GM10266 (cell line): ENCODE measurements around the gene ANKS1A.
A peak's percentile ranks its signal among the peaks of the same experiment; 100 is the strongest.
"Not testable (repeated sequence)": the region's sequence is repeated elsewhere in the genome, so short reads cannot be mapped to it uniquely, and the experiment has no call there.

ENCODE experiments used
- DNase-seq: peaks from one replicate; pipeline ENCODE4 v3.0.0; 2012; ENCODE audit errors: extremely low spot score
- CTCF ChIP-seq: IDR thresholded peaks from 2 replicates; pipeline ENCODE4 v1.5.1; 2012; ENCODE audit warnings: mild to moderate bottlenecking, low read depth; ENCODE audit not compliant: control insufficient read depth, insufficient read depth; ENCODE audit errors: missing control alignments

The ANKS1A gene

DNA sequence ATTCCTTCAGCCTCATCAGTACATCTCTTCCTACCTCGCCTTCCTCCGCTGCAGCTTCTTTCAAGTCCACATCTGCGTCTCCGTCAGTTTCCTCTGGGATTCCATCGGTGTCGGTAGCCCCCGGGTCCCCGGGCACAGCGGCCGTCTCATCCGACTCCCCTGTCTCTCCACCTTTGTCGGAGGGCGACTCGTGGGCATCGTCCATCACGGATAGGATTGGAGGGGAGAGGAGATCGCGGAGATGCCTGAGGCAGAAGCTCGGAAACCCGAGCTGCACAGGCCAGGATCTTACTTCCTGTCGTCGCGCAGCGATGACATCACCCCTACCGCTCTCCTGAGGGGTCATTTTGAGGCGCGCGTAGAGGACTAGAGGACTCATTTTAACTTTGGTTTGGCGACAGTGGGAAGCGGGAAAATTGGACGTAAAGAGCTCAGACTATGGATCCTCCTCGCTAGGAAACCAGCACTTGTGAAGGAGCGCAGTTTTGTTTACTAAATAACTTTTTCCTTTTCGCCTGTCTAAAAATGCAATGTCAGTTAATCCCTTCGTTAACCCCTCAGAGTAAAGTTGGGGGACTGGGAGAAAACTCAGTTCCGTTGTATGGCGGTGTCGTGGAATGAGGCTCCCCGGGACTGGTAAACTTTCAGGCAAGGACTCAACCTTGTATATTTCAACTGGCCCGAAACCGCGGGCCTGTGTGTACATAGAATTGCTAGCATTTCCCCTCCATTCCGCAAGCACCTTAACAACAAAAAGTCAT lies 1.1 kb upstream of the ANKS1A start, which contains the start of gene TAF11:
TAF11 (minus strand) TSS at position 290 of the 761 bp plus-strand sequence; CDS start at position 205, 85 bp downstream.
- peak; percentile 3 for TF ChIP-seq CTCF
- peak; percentile 86 for DNase-seq

- no peak for TF ChIP-seq CTCF
- DNase-seq, result no peak
Observed at GRCh38 chr6:34888514-34888856, 570 bp upstream of the ANKS1A start.

DNA sequence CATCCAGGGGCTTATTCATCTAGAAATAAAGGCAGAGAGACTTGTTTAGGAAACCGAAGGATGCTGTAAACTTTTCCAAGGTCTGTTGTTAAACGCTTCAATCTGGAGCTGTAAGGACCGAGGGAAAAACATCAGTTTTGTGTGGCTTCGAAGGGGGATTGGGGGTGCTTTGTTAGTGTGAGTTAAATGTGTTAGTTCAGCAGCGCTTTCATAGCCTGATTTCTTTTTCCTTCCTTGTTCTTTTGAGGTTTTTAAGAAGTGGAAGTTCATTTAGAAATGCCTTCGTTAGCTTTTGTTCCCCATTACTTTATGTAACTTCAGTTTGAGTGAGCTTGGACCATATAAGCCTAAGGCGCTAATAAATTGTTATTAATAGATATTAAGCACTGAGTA lies 1.5 kb downstream of the ANKS1A start:
- DNase-seq, result no peak

DNA sequence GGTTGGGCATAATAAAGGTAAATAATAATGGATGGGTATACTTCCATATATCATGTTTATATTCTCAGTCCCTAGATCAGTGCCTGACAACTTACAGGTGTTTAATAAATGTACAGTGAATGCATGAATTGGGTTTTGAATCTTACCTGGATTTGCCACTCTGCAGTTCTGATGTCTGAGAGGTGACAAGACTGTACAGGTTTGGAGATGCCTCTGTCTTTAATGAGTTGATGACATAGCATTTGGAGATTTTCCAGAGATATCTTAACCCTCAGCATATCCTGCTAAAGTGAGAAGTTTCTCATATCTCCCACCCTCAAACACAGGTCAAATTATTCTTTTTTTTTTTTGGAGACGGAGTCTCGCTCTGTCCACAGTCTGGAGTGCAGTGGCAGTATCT lies 2.2 kb downstream of the ANKS1A start:
- no peak for TF ChIP-seq CTCF
- no peak for DNase-seq

More for the DNA sequence above, 1.5 kb downstream of the ANKS1A start:
- TF ChIP-seq CTCF, result no peak

GRCh38 chr6:34894693-34895092 lies 5.6 kb downstream of the ANKS1A start:
- no peak for TF ChIP-seq CTCF
- DNase-seq, result no peak

DNA sequence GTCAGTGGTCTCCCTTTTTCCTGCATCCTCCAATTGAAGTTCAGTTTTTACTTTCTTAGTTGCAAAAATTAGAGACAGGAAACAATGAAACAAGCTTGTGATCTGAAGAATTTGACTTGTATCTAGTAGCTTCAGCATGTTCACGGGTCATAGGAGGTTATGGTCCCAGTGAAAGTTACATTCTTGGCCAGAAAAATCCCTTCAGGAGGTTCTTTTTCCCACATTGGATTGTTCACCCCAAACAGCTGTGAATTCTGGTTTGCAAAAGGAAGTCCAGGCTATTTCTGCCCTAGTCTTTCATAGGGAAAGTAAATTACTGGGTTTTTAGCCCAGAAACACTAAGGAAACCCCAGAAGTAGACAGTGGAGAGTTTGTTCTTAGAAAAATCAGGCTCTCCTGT lies 8.1 kb downstream of the ANKS1A start:
- no peak for DNase-seq
- TF ChIP-seq CTCF, result no peak

- DNase-seq, result no peak
- TF ChIP-seq CTCF, result no peak
Observed at GRCh38 chr6:34897716-34898115, 8.7 kb downstream of the ANKS1A start.

GRCh38 chr6:34899748-34900147 lies 10.7 kb downstream of the ANKS1A start:
- DNase-seq, result not testable (repeated sequence)
